Keratinocyte (primary cell): ENCODE measurements around the gene AQP5. TPM values are rescaled to one million over a fixed set of nuclear protein-coding genes. Genes with fewer than 3 reads are reported as not detected.

Experiments
- DNase-seq: peaks from one replicate; pipeline ENCODE4 v3.0.0-alpha.2; 2011; ENCODE audit warnings: low read depth, missing footprints, low spot score
- FAIRE-seq: peaks from 2 replicates; lab custom pipeline; 2011; peaks lifted over from hg19 to GRCh38; lab: Jason Lieb, UNC
- H2AFZ ChIP-seq: 2 replicates; pipeline ENCODE4 v1.6.0; 2012; ENCODE audit warnings: low read length, control low read depth, inconsistent platforms; ENCODE audit not compliant: control insufficient read depth
- H3K27ac ChIP-seq: 2 replicates; pipeline ENCODE4 v1.5.1; 2011; ENCODE audit warnings: low read length; ENCODE audit not compliant: control insufficient read depth, insufficient read depth
- H3K27me3 ChIP-seq: 3 replicates; pipeline ENCODE4 v1.6.0; 2011; ENCODE audit warnings: low read length; ENCODE audit not compliant: control insufficient read depth, insufficient read depth; ENCODE audit errors: extremely low read depth
- H3K36me3 ChIP-seq, 2 experiments: 2 replicates in 1 of 2; 3 replicates in 1 of 2; pipeline ENCODE4 v1.5.1; 2011; ENCODE audit warnings: low read length in 2 of 2, mild to moderate bottlenecking in 1 of 2; ENCODE audit not compliant: control insufficient read depth in 2 of 2, insufficient read depth in 2 of 2; ENCODE audit errors: extremely low read depth in 1 of 2
- H3K4me1 ChIP-seq: 3 replicates; pipeline ENCODE4 v1.5.1; 2011; ENCODE audit warnings: low read length; ENCODE audit not compliant: control insufficient read depth, insufficient read depth; ENCODE audit errors: extremely low read depth
- H3K4me2 ChIP-seq: 3 replicates; pipeline ENCODE4 v1.6.0; 2011; ENCODE audit warnings: low read depth, low read length; ENCODE audit not compliant: control insufficient read depth, insufficient read depth; ENCODE audit errors: extremely low read depth
- H3K4me3 ChIP-seq, 3 experiments: fragments of 200-600 bp in 1 of 3; sonication (generic) in 1 of 3; 2 replicates in 2 of 3; 3 replicates in 1 of 3; pipeline ENCODE4 v1.5.1; 2011 to 2016; ENCODE audit warnings: low read length in 3 of 3, mild to moderate bottlenecking in 3 of 3, control low read depth in 2 of 3, inconsistent platforms in 1 of 3, low read depth in 1 of 3, mixed read lengths in 1 of 3, mixed run types in 1 of 3, moderate library complexity in 1 of 3; ENCODE audit not compliant: control insufficient read depth in 2 of 3, insufficient read depth in 2 of 3; ENCODE audit errors: extremely low read depth in 1 of 3
- H3K79me2 ChIP-seq: 2 replicates; pipeline ENCODE4 v1.6.0; 2012; ENCODE audit warnings: low read length; ENCODE audit not compliant: control insufficient read depth, insufficient read depth
- H3K9ac ChIP-seq: 3 replicates; pipeline ENCODE4 v1.6.0; 2011; ENCODE audit warnings: low read length; ENCODE audit not compliant: control insufficient read depth, insufficient read depth; ENCODE audit errors: extremely low read depth
- H3K9me1 ChIP-seq: 3 replicates; pipeline ENCODE4 v1.6.0; 2011; ENCODE audit warnings: low read length; ENCODE audit not compliant: control insufficient read depth, insufficient read depth; ENCODE audit errors: extremely low read depth
- H3K9me3 ChIP-seq: 2 replicates; pipeline ENCODE4 v1.5.1; 2012; ENCODE audit warnings: low read depth, low read length; ENCODE audit not compliant: control insufficient read depth
- H4K20me1 ChIP-seq: 3 replicates; pipeline ENCODE4 v1.6.0; 2011; ENCODE audit warnings: low read length; ENCODE audit not compliant: control insufficient read depth, insufficient read depth; ENCODE audit errors: extremely low read depth
- CTCF ChIP-seq, 3 experiments: IDR thresholded peaks in 1 of 3; conservative IDR thresholded peaks in 1 of 3; optimal IDR thresholded peaks in 1 of 3; 2 replicates in 2 of 3; 3 replicates in 1 of 3; pipeline versions ENCODE3 to v1.5.1; 2011; ENCODE audit warnings: low read length in 3 of 3, mild to moderate bottlenecking in 3 of 3, moderate library complexity in 2 of 3, control low read depth in 1 of 3, inconsistent platforms in 1 of 3; ENCODE audit not compliant: insufficient read depth in 2 of 3; ENCODE audit errors: extremely low read depth in 1 of 3
- EZH2 ChIP-seq: IDR thresholded peaks from one replicate; pipeline ENCODE4 v1.6.1; 2012; ENCODE audit warnings: inconsistent platforms, mild to moderate bottlenecking, low read length, moderate library complexity
- dilution Hi-C: fragments of 300-500 bp; cut with MboI; formaldehyde crosslinking; loops from one replicate; pipeline ENCODE4 v1.7.0; 2020; ENCODE audit warnings: low sequenced_read_pairs; ENCODE audit not compliant: extremely low pct_ligation_motif_present
- polyA plus RNA-seq, 5 experiments: library from polyadenylated mRNA; depleted of rRNA in 3 of 5; stranded (reverse) in 3 of 5; stranded (forward) in 1 of 5; unstranded in 1 of 5; fragments of >200 nt; gene quantifications; 1 replicate in 1 of 5; 2 replicates in 3 of 5; 3 replicates in 1 of 5; pipeline versions ENCODE4 v1.2.1 to v1.2.3, GENCODE V29; 2011 to 2012; ENCODE audit warnings: missing spikeins in 2 of 5, low read depth in 1 of 5, low replicate concordance in 1 of 5

Gene AQP5
- polyA plus RNA-seq, 1 donor (not counting 4 experiments of a cell fraction or from before 2014, with no cell fraction given) = not detected

- peaks cover 7% of the 10 kb centered on the region for H3K27me3 ChIP-seq
- H3K27ac ChIP-seq = no peak overlapping the region
- no peak overlapping the region for H3K4me2 ChIP-seq
- H2AFZ ChIP-seq = no peak overlapping the region
- dilution Hi-C loops = no loop called here
- no peaks in the 10 kb centered on the region for H3K9me1 ChIP-seq
- FAIRE-seq (no peak), DNase-seq (no peak)
- no peak overlapping the region for H3K4me3 ChIP-seq
- no peaks in the 10 kb centered on the region for H4K20me1 ChIP-seq
- H3K36me3 ChIP-seq = no peaks in the 10 kb centered on the region
- TF ChIP-seq EZH2 (no peak), CTCF (optimal IDR thresholded peaks at IDR 0.05 in 1 of 3, IDR thresholded peaks at IDR 0.05 in 1 of 3, conservative IDR thresholded peaks at IDR 0.05 in 1 of 3; ENCODE audit: extremely low read depth in 1 of 3, insufficient read depth in 2 of 3, low read length in 3 of 3) (no peak)
- no peaks in the 10 kb centered on the region for H3K79me2 ChIP-seq
- no peak overlapping the region for H3K9ac ChIP-seq
- no peaks in the 10 kb centered on the region for H3K9me3 ChIP-seq
- H3K4me1 ChIP-seq = peaks cover 10% of the 10 kb centered on the region
Measured at GRCh38 chr12:49947593-49948226, 14.0 kb upstream of the AQP5 start.

- H4K20me1 ChIP-seq = no peaks in the 10 kb centered on the region
- peaks cover 4% of the 10 kb centered on the region for H3K4me1 ChIP-seq
- no peak overlapping the region for H3K27ac ChIP-seq
- H3K36me3 ChIP-seq = no peaks in the 10 kb centered on the region
- DNase-seq (no peak), FAIRE-seq (no peak)
- H3K9ac ChIP-seq = no peak overlapping the region
- dilution Hi-C loops = no loop called here
- H3K27me3 ChIP-seq = peaks cover 20% of the 10 kb centered on the region
- no peaks in the 10 kb centered on the region for H3K9me1 ChIP-seq
- H3K79me2 ChIP-seq = no peaks in the 10 kb centered on the region
- no peak for TF ChIP-seq EZH2
- TF ChIP-seq CTCF (optimal IDR thresholded peaks at IDR 0.05 in 1 of 3, IDR thresholded peaks at IDR 0.05 in 1 of 3, conservative IDR thresholded peaks at IDR 0.05 in 1 of 3; ENCODE audit: extremely low read depth in 1 of 3, insufficient read depth in 2 of 3, low read length in 3 of 3) = no peak
- H3K4me2 ChIP-seq = no peak overlapping the region
- no peak overlapping the region for H3K4me3 ChIP-seq
- no peak overlapping the region for H2AFZ ChIP-seq
- H3K9me3 ChIP-seq = no peaks in the 10 kb centered on the region
Measured at GRCh38 chr12:49948866-49949845, 12.5 kb upstream of the AQP5 start.
